ENCODE data around the gene GPR107. TPM values are rescaled to one million over a fixed set of nuclear protein-coding genes. Genes with fewer than 3 reads are reported as not detected.

GPR107 gene
- total RNA-seq, 1 donor from 2014 or later = 67.4 TPM

- Mint-ChIP-seq H3K36me3 (no peaks in the 10 kb centered on the region), H3K4me1 (peaks cover 46% of the 10 kb centered on the region), H3K9me3 (no peaks in the 10 kb centered on the region), H3K4me3 (no peak overlapping the region), H3K27me3 (ENCODE audit: low read depth) (no peaks in the 10 kb centered on the region), H3K27ac (no peak overlapping the region)
- no peak for DNase-seq (ENCODE audit: low spot score in 2 of 2, unreplicated experiment in 2 of 2)
- TF ChIP-seq CTCF (IDR thresholded peaks at IDR 0.05; ENCODE audit: unreplicated experiment) = no peak
Observed at GRCh38 chr9:130182381-130182909, 128.7 kb downstream of the GPR107 start.

GRCh38 chr9:130183133-130183762 lies 129.5 kb downstream of the GPR107 start:
- no peaks in the 10 kb centered on the region for H3K27me3 Mint-ChIP-seq (ENCODE audit: low read depth)
- no peaks in the 10 kb centered on the region for H3K36me3 Mint-ChIP-seq
- peak overlapping the region; percentile 92 for H3K27ac Mint-ChIP-seq
- TF ChIP-seq CTCF (IDR thresholded peaks at IDR 0.05; ENCODE audit: unreplicated experiment) = no peak
- no peak overlapping the region for H3K4me3 Mint-ChIP-seq
- peak in 1 of 2 experiments; percentile 61 for DNase-seq (ENCODE audit: low spot score in 2 of 2, unreplicated experiment in 2 of 2)
- H3K9me3 Mint-ChIP-seq = no peaks in the 10 kb centered on the region
- H3K4me1 Mint-ChIP-seq = peaks cover 52% of the 10 kb centered on the region

- no peaks in the 10 kb centered on the region for H3K9me3 Mint-ChIP-seq
- H3K4me3 Mint-ChIP-seq = no peak overlapping the region
- H3K4me1 Mint-ChIP-seq = peaks cover 43% of the 10 kb centered on the region
- no peaks in the 10 kb centered on the region for H3K36me3 Mint-ChIP-seq
- DNase-seq (ENCODE audit: low spot score in 2 of 2, unreplicated experiment in 2 of 2) = no peak
- peak overlapping the region; percentile 78 for H3K27ac Mint-ChIP-seq
- TF ChIP-seq CTCF (IDR thresholded peaks at IDR 0.05; ENCODE audit: unreplicated experiment) = no peak
- no peaks in the 10 kb centered on the region for H3K27me3 Mint-ChIP-seq (ENCODE audit: low read depth)
Observed at GRCh38 chr9:130185017-130185416, 131.3 kb downstream of the GPR107 start.

DNA sequence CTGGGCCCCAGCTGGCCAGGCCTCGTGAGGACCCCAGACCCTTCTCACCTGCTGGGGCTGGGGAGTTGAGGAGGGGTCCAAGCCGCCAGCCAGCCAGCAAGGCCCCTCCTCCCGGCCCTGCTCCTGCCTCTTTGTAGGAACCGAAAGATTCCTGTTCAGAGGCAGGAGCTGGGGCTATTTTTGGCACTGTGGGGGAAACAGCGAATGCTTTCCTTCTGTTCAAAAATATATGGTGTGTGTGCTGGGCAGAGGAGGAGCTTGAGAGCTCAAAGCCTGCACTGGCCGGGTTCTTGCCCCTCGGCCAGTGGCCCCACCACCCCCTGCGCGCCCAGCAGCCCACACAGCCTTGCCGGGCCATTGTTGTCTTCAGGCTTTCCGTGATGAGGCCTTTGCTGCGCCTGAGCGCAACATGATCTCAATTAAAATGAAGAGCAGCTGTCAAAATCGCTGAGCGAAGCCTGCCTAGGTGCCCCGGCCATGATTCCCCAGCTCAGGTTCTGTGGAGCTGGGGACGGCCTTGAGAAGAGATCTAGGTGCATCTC lies 131.9 kb downstream of the GPR107 start:
- peaks cover 43% of the 10 kb centered on the region for H3K4me1 Mint-ChIP-seq
- peak overlapping the region; percentile 93 for H3K27ac Mint-ChIP-seq
- H3K4me3 Mint-ChIP-seq = no peak overlapping the region
- no peak for TF ChIP-seq CTCF (IDR thresholded peaks at IDR 0.05; ENCODE audit: unreplicated experiment)
- DNase-seq (ENCODE audit: low spot score in 2 of 2, unreplicated experiment in 2 of 2) = no peak
- no peaks in the 10 kb centered on the region for H3K36me3 Mint-ChIP-seq
- no peaks in the 10 kb centered on the region for H3K9me3 Mint-ChIP-seq
- no peaks in the 10 kb centered on the region for H3K27me3 Mint-ChIP-seq (ENCODE audit: low read depth)

DNA sequence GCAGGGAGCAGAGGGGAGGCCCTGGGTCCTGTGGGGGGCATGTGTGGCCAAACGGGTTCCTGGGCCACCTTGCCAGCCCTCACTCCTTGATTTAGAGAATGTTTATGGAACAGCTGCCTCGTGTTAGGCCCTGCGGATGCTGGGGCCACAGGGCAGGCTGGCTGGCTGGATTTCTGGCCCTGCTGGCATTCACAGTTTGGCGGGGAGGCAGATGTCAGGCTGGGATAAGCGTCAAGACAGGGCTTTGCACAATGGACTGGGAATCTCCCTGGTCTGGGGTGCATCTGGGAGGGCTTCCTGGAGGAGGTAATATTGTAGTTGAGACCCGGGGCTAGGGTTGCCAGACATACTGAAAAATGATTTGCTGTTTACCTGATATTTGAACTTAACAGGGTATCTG lies 132.3 kb downstream of the GPR107 start:
- H3K27ac Mint-ChIP-seq = peak overlapping the region; percentile 93
- no peaks in the 10 kb centered on the region for H3K27me3 Mint-ChIP-seq (ENCODE audit: low read depth)
- DNase-seq (ENCODE audit: low spot score in 2 of 2, unreplicated experiment in 2 of 2) = no peak
- H3K36me3 Mint-ChIP-seq = no peaks in the 10 kb centered on the region
- TF ChIP-seq CTCF (IDR thresholded peaks at IDR 0.05; ENCODE audit: unreplicated experiment) = no peak
- H3K4me1 Mint-ChIP-seq = peaks cover 43% of the 10 kb centered on the region
- no peak overlapping the region for H3K4me3 Mint-ChIP-seq
- no peaks in the 10 kb centered on the region for H3K9me3 Mint-ChIP-seq
